IMR-90 (cell line): ENCODE measurements around the gene DMAC2. TPM values are rescaled to one million over a fixed set of nuclear protein-coding genes. Genes with fewer than 3 reads are reported as not detected.

Experiments
- ATAC-seq: fragments of 200-7000 bp; cut with Tn5 transposase; 2 replicates; pipeline ENCODE4 v1.9.1; 2020; ENCODE audit warnings: low read depth, mild to moderate bottlenecking, moderate library complexity
- BruUV-seq: library from RNA; stranded (reverse); fragments of 400-500 nt; replicated peaks from 2 replicates; lab custom pipeline; 2021; lab: Mats Ljungman, UMichigan
- CTCF ChIA-PET: fragments of 300-600 bp; formaldehyde crosslinking; extraction: SDS; loops from one replicate; lab custom pipeline; 2021; ENCODE audit warnings: antibody characterized with exemption; lab: Yijun Ruan, JAX
- POLR2A ChIA-PET: fragments of 300-600 bp; sonication (Branson Sonifier 250); formaldehyde crosslinking; loops from one replicate; lab custom pipeline; 2022; ENCODE audit warnings: antibody characterized with exemption; ENCODE audit not compliant: unreplicated experiment; lab: Charles Lee
- DNase-seq: peaks from one replicate; pipeline ENCODE4 v3.0.0; 2013
- H2AFZ ChIP-seq: replicated peaks from 2 replicates; pipeline ENCODE3; 2013; ENCODE audit warnings: low read length, mild to moderate bottlenecking; ENCODE audit not compliant: poor library complexity
- H2AK5ac ChIP-seq: 2 replicates; pipeline ENCODE4 v1.6.1; 2013; ENCODE audit warnings: low read depth, low read length, inconsistent platforms
- H2AK9ac ChIP-seq: replicated peaks from 2 replicates; pipeline ENCODE3; 2013; ENCODE audit warnings: mild to moderate bottlenecking, low read depth, low read length, moderate library complexity; ENCODE audit not compliant: poor library complexity
- H2BK120ac ChIP-seq: 2 replicates; pipeline ENCODE4 v1.6.1; 2013; ENCODE audit warnings: low read depth, low read length, inconsistent platforms
- H2BK15ac ChIP-seq: 3 replicates; pipeline ENCODE4 v1.6.1; 2013; ENCODE audit warnings: low read depth, low read length, inconsistent platforms
- H2BK20ac ChIP-seq: 2 replicates; pipeline ENCODE4 v1.6.1; 2013; ENCODE audit warnings: low read depth, mild to moderate bottlenecking, inconsistent platforms, low read length, moderate library complexity
- H2BK5ac ChIP-seq: 2 replicates; pipeline ENCODE4 v1.6.1; 2013; ENCODE audit warnings: mild to moderate bottlenecking, low read depth, low read length, inconsistent platforms; ENCODE audit not compliant: poor library complexity, severe bottlenecking
- H3K14ac ChIP-seq: replicated peaks from 2 replicates; pipeline ENCODE4 v1.6.1; 2013; ENCODE audit warnings: low read depth, low read length, inconsistent platforms
- H3K18ac ChIP-seq: 2 replicates; pipeline ENCODE4 v1.6.1; 2013; ENCODE audit warnings: low read depth, low read length, control low read depth
- H3K23ac ChIP-seq: 2 replicates; pipeline ENCODE4 v1.6.1; 2013; ENCODE audit warnings: low read depth, low read length, inconsistent platforms
- H3K27ac ChIP-seq: 2 replicates; pipeline ENCODE4 v1.5.1; 2013; ENCODE audit warnings: mild to moderate bottlenecking, control low read depth, low read length; ENCODE audit not compliant: insufficient read depth
- H3K27me3 ChIP-seq: 2 replicates; pipeline ENCODE4 v1.6.1; 2013; ENCODE audit warnings: low read length; ENCODE audit not compliant: control insufficient read depth, insufficient read depth
- H3K36me3 ChIP-seq: 2 replicates; pipeline ENCODE4 v1.6.1; 2013; ENCODE audit warnings: low read length, mixed read lengths; ENCODE audit not compliant: control insufficient read depth, insufficient read depth
- H3K4ac ChIP-seq: 2 replicates; pipeline ENCODE4 v1.6.1; 2013; ENCODE audit warnings: low read depth, low read length, inconsistent platforms
- H3K4me1 ChIP-seq: 2 replicates; pipeline ENCODE4 v1.6.1; 2013; ENCODE audit warnings: low read length, mixed read lengths; ENCODE audit not compliant: control insufficient read depth, insufficient read depth
- H3K4me2 ChIP-seq: 2 replicates; pipeline ENCODE4 v1.6.1; 2013; ENCODE audit warnings: low read depth, mild to moderate bottlenecking, control low read depth, low read length, moderate library complexity
- H3K4me3 ChIP-seq: 2 replicates; pipeline ENCODE4 v1.5.1; 2013; ENCODE audit warnings: low read depth, mild to moderate bottlenecking, control low read depth, low read length, moderate library complexity; ENCODE audit not compliant: insufficient read depth
- H3K56ac ChIP-seq: 2 replicates; pipeline ENCODE4 v1.6.1; 2013; ENCODE audit warnings: low read length, inconsistent platforms; ENCODE audit not compliant: insufficient read depth; ENCODE audit errors: extremely low read depth
- H3K79me1 ChIP-seq, 2 experiments: 2 replicates each; pipeline ENCODE4 v1.6.1; 2013; ENCODE audit warnings: low read length in 2 of 2, inconsistent platforms in 1 of 2, low read depth in 1 of 2
- H3K9ac ChIP-seq: 2 replicates; pipeline ENCODE4 v1.6.1; 2013; ENCODE audit warnings: low read depth, low read length, control low read depth
- H3K9me1 ChIP-seq: 2 replicates; pipeline ENCODE4 v1.6.1; 2013; ENCODE audit warnings: low read length, inconsistent platforms; ENCODE audit not compliant: insufficient read depth
- H3K9me3 ChIP-seq: 2 replicates; pipeline ENCODE4 v1.6.1; 2013; ENCODE audit warnings: low read length; ENCODE audit not compliant: control insufficient read depth, insufficient read depth
- H4K20me1 ChIP-seq: 2 replicates; pipeline ENCODE4 v1.6.1; 2013; ENCODE audit warnings: low read length, inconsistent platforms; ENCODE audit not compliant: insufficient read depth
- H4K5ac ChIP-seq: 2 replicates; pipeline ENCODE4 v1.6.1; 2013; ENCODE audit warnings: mild to moderate bottlenecking, low read depth, low read length, control low read depth
- H4K8ac ChIP-seq, 2 experiments: 2 replicates each; pipeline ENCODE4 v1.6.1; 2013; ENCODE audit warnings: low read depth in 2 of 2, low read length in 2 of 2, control low read depth in 1 of 2, inconsistent platforms in 1 of 2
- H4K91ac ChIP-seq: 2 replicates; pipeline ENCODE4 v1.6.1; 2013; ENCODE audit warnings: low read depth, low read length, inconsistent platforms; ENCODE audit not compliant: insufficient read depth
- BHLHE40 ChIP-seq: fragments of 150-350 bp; IDR thresholded peaks from 2 replicates; pipeline ENCODE4 v1.6.1; 2016; ENCODE audit warnings: mild to moderate bottlenecking, low read depth, low read length
- CEBPB ChIP-seq: IDR thresholded peaks from 2 replicates; pipeline ENCODE4 v1.6.1; 2012; ENCODE audit warnings: low read depth, low read length, improper control_type of control experiment
- CHD1 ChIP-seq: IDR thresholded peaks from 2 replicates; pipeline ENCODE4 v1.6.1; 2012; ENCODE audit warnings: low read depth, low read length, improper control_type of control experiment
- FOS ChIP-seq: fragments of 150-350 bp; IDR thresholded peaks from 2 replicates; pipeline ENCODE4 v1.6.1; 2016; ENCODE audit warnings: low read depth, low read length
- MAFK ChIP-seq: IDR thresholded peaks from 2 replicates; pipeline ENCODE4 v1.6.1; 2012; ENCODE audit warnings: low read depth, low read length, improper control_type of control experiment
- MAZ ChIP-seq: IDR thresholded peaks from 2 replicates; pipeline ENCODE4 v1.6.1; 2012; ENCODE audit warnings: low read depth, mild to moderate bottlenecking, low read length, improper control_type of control experiment, moderate library complexity, borderline replicate concordance
- MXI1 ChIP-seq: IDR thresholded peaks from 2 replicates; pipeline ENCODE4 v1.6.1; 2012; ENCODE audit warnings: low read depth, mild to moderate bottlenecking, low read length, moderate library complexity, borderline replicate concordance
- NFE2L2 ChIP-seq: fragments of 150-350 bp; IDR thresholded peaks from 2 replicates; pipeline ENCODE4 v1.6.1; 2016; ENCODE audit warnings: low read depth, mild to moderate bottlenecking, low read length
- POLR2A ChIP-seq: IDR thresholded peaks from 2 replicates; pipeline ENCODE4 v1.6.1; 2012; ENCODE audit warnings: mild to moderate bottlenecking, low read depth, low read length
- RAD21 ChIP-seq: IDR thresholded peaks from 2 replicates; pipeline ENCODE4 v1.6.1; 2012; ENCODE audit warnings: low read length, improper control_type of control experiment
- RCOR1 ChIP-seq: IDR thresholded peaks from 2 replicates; pipeline ENCODE4 v1.6.1; 2012; ENCODE audit warnings: mild to moderate bottlenecking, low read length, improper control_type of control experiment; ENCODE audit not compliant: insufficient replicate concordance
- RFX5 ChIP-seq: IDR thresholded peaks from 2 replicates; pipeline ENCODE4 v1.8.0; 2012; ENCODE audit warnings: low read depth, mild to moderate bottlenecking, low read length, moderate library complexity
- SMC3 ChIP-seq: fragments of 150-350 bp; IDR thresholded peaks from 2 replicates; pipeline ENCODE4 v1.6.1; 2016; ENCODE audit warnings: low read depth, mild to moderate bottlenecking, antibody characterized with exemption, low read length, moderate library complexity
- WGBS, 2 experiments: methylation state at CpG; one replicate each; pipeline versions ENCODE4 v1.1.5 to v1.1.7; 2013; ENCODE audit warnings: missing lambda C conversion rate in 2 of 2; ENCODE audit not compliant: insufficient read length in 1 of 2; ENCODE audit errors: extremely low coverage in 2 of 2; 5-methylcytosine and 5-hydroxymethylcytosine counted together
- dilution Hi-C: fragments of 300-500 bp; cut with HindIII; formaldehyde crosslinking; loops from one replicate; pipeline ENCODE4 v1.14.3; 2018; ENCODE audit warnings: low sequenced_read_pairs; ENCODE audit not compliant: unreplicated experiment
- in situ Hi-C: fragments of 300-500 bp; cut with MboI; formaldehyde crosslinking; loops from 3 replicates; pipeline ENCODE4 v1.14.3; 2019; ENCODE audit warnings: low sequenced_read_pairs, inconsistent platforms, mixed read lengths
- intact Hi-C: fragments of 100-400 bp; cut with micrococcal nuclease; formaldehyde crosslinking; loops from 2 replicates; pipeline ENCODE4 v1.10.0; 2022
- polyA plus RNA-seq, 3 experiments: library from polyadenylated mRNA; depleted of rRNA; stranded (reverse); fragments of >200 nt; gene quantifications; 2 replicates each; pipeline ENCODE4 v1.2.3, GENCODE V29; 2012; ENCODE audit warnings: low replicate concordance in 1 of 3
- total RNA-seq: library from RNA; depleted of rRNA; stranded (reverse); fragments of >200 nt; gene quantifications from 2 replicates; pipeline ENCODE4 v1.2.3, GENCODE V29; 2012
- TF ChIP-seq, protein P1 (sequence below): conservative IDR thresholded peaks from 2 replicates; pipeline ENCODE4 v1.5.1; 2012; ENCODE audit warnings: mild to moderate bottlenecking, low read depth, low read length, improper control_type of control experiment
- TF ChIP-seq, protein P2 (sequence below): fragments of 150-350 bp; IDR thresholded peaks from 2 replicates; pipeline ENCODE4 v1.6.1; 2017; ENCODE audit warnings: mild to moderate bottlenecking, antibody characterized with exemption, low read length, low read depth
- TF ChIP-seq, protein P3 (sequence below): fragments of 150-350 bp; IDR thresholded peaks from 2 replicates; pipeline ENCODE4 v1.6.1; 2016; ENCODE audit warnings: low read depth, mild to moderate bottlenecking, low read length, moderate library complexity, borderline replicate concordance

The DMAC2 gene
- total and polyA plus RNA-seq, 2 of the 4 experiments (the other 2 are of a cell fraction), result 52.5 to 72.2 TPM

DNA sequence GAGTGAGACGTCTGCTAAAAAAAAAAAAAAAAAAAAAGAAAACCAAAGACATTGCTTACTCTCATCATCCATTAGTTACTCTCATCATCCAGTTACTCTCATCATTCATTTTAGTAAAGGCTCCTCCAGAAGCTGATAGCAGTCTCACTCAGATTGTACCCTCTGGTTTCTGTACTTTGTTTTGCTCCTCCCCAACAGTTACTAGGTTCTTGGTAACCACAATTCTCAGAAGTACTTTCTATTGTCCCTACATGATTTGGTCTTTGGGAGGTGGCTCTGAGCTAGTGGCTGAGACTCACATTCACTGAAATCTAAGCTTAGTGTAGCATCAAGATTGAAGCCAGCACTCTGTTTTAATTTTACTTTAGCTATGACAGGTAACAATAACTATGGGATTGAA lies 17.5 kb upstream of the DMAC2 start:
- Histone ChIP-seq H3K27me3 (no peaks in the 10 kb centered on the region; the same call in 1 of the 2 replicates), H4K8ac (no peak overlapping the region), H3K18ac (no peak overlapping the region), H4K91ac (no peak overlapping the region), H2BK15ac (no peak overlapping the region), H3K9me3 (no peaks in the 10 kb centered on the region), H3K4me2 (no peak overlapping the region), H4K20me1 (no peaks in the 10 kb centered on the region), H3K4me3 (no peak overlapping the region), H2AK9ac (no peak overlapping the region), H3K79me1 (no peaks in the 10 kb centered on the region), H3K14ac (no peak overlapping the region), H2AK5ac (no peak overlapping the region), H3K4ac (no peak overlapping the region), H2BK120ac (no peak overlapping the region), H3K23ac (no peak overlapping the region), H3K9ac (no peak overlapping the region), H2BK5ac (no peak overlapping the region), H2AFZ (no peak overlapping the region), H2BK20ac (no peak overlapping the region), H3K9me1 (no peaks in the 10 kb centered on the region), H3K36me3 (no peaks in the 10 kb centered on the region), H3K56ac (no peak overlapping the region), H4K5ac (no peak overlapping the region), H3K4me1 (no peaks in the 10 kb centered on the region), H3K27ac (no peak overlapping the region)
- no CpG with 5 or more reads among the region's 1 CpG for WGBS, 2 experiments
- no peak for ATAC-seq
- in situ Hi-C loops (no loop called here), intact Hi-C loops (no loop called here), dilution Hi-C loops (no loop called here)
- TF ChIP-seq, protein P1, sequence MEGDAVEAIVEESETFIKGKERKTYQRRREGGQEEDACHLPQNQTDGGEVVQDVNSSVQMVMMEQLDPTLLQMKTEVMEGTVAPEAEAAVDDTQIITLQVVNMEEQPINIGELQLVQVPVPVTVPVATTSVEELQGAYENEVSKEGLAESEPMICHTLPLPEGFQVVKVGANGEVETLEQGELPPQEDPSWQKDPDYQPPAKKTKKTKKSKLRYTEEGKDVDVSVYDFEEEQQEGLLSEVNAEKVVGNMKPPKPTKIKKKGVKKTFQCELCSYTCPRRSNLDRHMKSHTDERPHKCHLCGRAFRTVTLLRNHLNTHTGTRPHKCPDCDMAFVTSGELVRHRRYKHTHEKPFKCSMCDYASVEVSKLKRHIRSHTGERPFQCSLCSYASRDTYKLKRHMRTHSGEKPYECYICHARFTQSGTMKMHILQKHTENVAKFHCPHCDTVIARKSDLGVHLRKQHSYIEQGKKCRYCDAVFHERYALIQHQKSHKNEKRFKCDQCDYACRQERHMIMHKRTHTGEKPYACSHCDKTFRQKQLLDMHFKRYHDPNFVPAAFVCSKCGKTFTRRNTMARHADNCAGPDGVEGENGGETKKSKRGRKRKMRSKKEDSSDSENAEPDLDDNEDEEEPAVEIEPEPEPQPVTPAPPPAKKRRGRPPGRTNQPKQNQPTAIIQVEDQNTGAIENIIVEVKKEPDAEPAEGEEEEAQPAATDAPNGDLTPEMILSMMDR, result no peak
- TF ChIP-seq RAD21 (no peak), RCOR1 (no peak), BHLHE40 (no peak), CEBPB (no peak), POLR2A (no peak), MAFK (no peak), MXI1 (no peak), FOS (no peak), SMC3 (no peak), NFE2L2 (no peak), CHD1 (no peak), RFX5 (no peak), MAZ (no peak)
- TF ChIP-seq, protein P2, sequence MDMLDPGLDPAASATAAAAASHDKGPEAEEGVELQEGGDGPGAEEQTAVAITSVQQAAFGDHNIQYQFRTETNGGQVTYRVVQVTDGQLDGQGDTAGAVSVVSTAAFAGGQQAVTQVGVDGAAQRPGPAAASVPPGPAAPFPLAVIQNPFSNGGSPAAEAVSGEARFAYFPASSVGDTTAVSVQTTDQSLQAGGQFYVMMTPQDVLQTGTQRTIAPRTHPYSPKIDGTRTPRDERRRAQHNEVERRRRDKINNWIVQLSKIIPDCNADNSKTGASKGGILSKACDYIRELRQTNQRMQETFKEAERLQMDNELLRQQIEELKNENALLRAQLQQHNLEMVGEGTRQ, result no peak
- TF ChIP-seq, protein P3, sequence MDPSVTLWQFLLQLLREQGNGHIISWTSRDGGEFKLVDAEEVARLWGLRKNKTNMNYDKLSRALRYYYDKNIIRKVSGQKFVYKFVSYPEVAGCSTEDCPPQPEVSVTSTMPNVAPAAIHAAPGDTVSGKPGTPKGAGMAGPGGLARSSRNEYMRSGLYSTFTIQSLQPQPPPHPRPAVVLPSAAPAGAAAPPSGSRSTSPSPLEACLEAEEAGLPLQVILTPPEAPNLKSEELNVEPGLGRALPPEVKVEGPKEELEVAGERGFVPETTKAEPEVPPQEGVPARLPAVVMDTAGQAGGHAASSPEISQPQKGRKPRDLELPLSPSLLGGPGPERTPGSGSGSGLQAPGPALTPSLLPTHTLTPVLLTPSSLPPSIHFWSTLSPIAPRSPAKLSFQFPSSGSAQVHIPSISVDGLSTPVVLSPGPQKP, result no peak
- ChIA-PET CTCF (interaction anchor here (1.2 to 1.8 kb wide), 2 partner anchors 8 to 115 kb away, joined by 4 read pairs; no protein-coding TSS in a partner anchor), POLR2A (no interaction called here)
- BruUV-seq, result no TSS peak
- no peak for DNase-seq
